HG03060 (cell line): ENCODE measurements around the gene SLC2A13.
"Not testable (repeated sequence)": the region's sequence is repeated elsewhere in the genome, so short reads cannot be mapped to it uniquely, and the experiment has no call there.

Source experiments
- ATAC-seq: cut with Tn5 transposase; IDR thresholded peaks from one replicate; pipeline ENCODE4 v1.9.1; 2021; ENCODE audit warnings: low read depth, moderate number of reproducible peaks; ENCODE audit not compliant: unreplicated experiment

Gene SLC2A13

GRCh38 chr12:40044396-40044795, 61.5 kb downstream of the SLC2A13 start:
- ATAC-seq, result no peak

- no peak for ATAC-seq
These were observed 66.3 kb downstream of the SLC2A13 start for GRCh38 chr12:40039598-40039997.

DNA sequence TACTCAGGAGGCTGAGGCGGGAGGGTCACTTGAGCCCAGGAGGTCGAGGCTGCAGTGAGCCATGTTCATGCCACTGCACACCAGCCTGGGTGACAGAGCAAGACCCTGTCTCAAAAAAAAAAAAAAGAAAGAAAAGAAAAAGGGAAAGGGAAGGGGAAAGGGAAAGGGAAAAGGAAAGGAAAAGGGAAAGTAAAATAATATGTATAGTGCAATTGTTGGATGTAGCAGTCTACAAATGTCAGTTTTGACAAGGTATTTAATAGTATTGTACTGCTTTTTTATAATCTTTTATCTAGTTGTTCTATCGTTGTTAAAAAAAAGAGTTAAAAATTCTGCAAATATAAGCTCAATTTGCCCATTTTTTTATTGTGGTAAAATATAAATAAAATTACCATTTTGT, 67.3 kb downstream of the SLC2A13 start:
- no peak for ATAC-seq

DNA sequence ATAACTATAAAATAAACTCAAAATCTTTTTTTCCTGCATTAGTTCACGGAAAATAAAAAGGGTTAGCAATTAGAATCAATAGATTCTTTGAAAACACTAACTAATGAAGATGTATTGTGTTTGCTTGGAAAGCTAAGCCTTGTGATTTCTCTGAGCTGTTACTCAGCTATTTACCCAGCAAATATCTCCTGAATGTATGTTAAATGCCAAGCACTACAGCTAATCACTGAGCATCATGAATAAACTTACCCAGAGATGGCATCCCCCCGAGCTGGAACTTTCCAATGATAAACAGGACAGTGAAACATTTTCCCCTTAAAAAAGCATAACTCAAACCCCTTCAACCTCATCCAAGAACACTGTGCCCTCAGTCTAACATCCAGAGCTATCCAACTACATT, 71.2 kb downstream of the SLC2A13 start:
- no peak for ATAC-seq

- ATAC-seq, result no peak
These were observed 71.7 kb downstream of the SLC2A13 start for GRCh38 chr12:40034156-40034555.

DNA sequence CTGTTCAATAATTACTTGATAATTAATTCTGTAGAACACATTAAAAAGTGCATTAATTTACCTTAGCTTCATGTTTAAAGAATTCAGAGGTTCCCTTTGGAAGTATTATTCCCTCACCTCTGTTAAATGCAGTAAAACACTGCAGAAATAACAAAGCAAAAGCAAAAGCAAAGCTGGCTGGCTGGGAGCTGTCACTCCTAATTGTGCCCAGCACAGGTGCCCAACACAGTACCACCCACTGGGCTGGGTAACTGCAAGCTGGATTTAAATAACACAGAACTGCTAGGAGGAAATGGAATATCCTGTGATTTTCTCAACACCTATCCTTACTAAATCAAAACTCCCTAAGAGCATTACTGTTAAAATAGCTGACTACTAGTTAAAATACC, 72.6 kb downstream of the SLC2A13 start:
- ATAC-seq, result no peak

GRCh38 chr12:40032433-40033241, 73.2 kb downstream of the SLC2A13 start:
- no peak for ATAC-seq

DNA sequence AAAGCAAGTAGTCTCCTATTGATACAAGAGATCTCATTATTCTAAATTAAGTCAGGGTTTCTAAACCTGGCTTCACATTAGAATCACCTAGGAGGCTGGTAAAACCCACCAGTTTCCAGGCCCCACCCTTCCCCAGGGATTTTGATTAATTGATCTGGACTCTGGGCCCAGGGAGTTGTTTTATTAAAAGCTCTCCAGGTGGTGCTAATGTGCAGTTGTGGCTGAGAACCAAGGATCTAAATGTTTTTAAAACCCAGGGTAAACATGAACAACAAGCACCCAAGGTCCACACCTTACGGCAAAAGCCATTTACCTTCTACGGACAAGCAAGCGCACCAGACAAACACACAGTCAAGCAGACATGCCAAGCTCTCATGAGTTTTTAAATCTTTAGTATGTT, 73.9 kb downstream of the SLC2A13 start:
- ATAC-seq, result no peak

GRCh38 chr12:40030970-40031369, 74.9 kb downstream of the SLC2A13 start:
- ATAC-seq, result not testable (repeated sequence)

DNA sequence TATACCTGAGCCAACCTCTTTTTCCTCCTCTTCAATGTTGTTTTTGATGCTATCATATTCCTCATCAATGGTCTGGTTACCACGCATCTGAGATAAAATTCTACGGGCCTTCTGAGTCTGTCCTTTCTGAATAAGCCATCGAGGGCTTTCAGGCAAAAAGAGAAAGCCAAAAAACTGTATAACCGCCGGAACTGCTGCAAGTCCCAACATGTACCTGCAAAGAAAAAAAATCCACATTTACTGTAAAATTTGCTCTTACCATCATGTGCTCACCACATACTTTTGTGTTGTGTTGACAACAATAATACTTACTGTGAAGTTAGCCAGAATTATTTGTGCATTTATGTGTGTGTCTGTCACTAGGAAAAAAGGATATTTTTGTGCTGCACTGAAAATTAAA, 77.6 kb downstream of the SLC2A13 start:
- ATAC-seq, result no peak

DNA sequence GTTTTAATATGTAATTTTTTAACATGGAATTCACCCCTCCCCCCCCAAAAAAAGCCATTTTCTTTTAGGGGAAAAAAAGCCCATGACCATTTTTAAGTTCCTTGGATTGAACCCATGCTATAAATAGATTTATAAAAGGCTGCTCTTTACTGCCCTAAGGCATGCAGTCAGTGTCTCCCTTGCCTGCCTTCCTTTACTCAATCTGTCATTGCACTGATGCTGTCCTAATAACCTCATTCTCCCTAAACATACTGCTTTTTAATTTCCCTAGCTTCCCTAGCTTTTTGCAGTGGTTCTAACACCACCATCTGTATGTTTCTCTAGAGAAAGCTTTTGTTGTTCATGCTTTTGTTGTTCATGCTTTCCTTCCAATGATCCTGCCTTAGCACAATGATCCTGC, 83.0 kb downstream of the SLC2A13 start:
- no peak for ATAC-seq

GRCh38 chr12:40020261-40020691, 85.6 kb downstream of the SLC2A13 start:
- ATAC-seq, result no peak

DNA sequence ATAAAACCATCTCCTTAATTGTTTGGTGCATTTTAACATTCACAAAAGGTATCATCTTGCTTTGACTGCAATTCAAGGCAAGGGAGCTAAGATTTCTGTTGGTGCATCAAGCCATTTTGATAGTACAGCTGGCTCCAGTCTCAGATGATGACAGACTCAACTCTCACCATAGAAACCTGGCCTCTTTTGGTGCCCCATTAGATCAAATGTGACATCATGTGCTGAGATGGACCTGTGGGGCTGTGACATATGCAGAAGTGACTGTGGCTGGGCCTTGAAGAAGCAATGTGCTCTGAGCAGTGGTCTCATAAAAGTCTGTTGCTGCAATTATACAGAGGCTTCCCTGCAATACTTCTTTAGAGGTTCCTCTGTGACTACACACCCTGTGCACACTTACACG, 88.4 kb downstream of the SLC2A13 start:
- ATAC-seq, result no peak

DNA sequence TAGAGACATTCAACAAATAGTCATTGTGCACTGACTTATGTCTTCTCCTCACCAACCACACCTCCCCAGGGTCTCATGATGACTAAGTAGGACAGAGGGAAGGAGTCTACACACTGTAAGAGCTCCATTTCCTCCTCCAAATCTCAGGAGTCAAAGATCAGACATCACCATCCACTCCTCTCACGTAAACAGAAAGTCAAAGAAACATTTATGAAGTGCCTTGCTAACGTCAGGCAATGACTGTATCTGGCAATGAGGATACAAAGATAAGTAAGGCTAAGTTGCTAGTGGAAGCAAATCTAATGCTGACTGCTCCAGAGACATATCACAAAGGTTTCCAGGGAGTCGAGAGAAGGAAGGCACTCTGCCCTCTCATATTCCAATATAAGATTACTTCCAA, 88.9 kb downstream of the SLC2A13 start:
- ATAC-seq, result no peak

DNA sequence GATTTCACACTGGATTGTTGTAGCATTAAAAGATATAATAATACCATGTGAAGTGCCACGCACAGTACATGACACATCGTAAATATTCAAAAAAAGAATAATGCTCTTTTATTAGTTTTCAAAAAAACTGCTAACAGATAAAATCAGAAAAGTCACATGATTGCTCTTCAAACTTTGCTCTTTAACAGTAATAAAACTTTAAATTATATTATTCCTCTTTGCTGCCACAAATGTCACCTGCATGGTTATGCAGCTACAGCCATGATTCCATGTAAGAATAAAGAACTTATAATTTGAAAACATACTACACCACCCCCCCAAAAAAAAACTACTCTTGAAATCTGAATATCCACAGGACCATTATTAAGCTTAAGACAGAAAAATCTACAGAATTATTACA, 90.0 kb downstream of the SLC2A13 start:
- no peak for ATAC-seq

DNA sequence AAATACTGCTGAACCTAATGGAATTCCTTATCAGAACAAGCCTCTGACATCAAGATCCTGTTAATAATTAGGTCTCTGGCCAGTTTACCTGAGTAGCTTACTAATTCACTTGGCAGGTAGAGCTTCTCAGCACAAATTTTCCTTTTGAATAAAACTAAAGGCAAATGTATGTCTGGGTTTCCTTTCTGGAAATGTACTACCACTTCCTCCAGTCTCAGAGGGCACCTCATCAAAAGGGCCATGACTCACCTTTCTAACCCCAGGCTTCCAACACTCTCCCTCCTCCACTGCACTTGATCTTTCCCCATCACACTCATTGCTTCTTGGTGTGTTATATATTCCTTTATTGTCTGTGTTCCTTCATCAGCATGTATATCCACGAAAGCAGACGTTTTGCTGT, 90.5 kb downstream of the SLC2A13 start:
- ATAC-seq, result no peak

DNA sequence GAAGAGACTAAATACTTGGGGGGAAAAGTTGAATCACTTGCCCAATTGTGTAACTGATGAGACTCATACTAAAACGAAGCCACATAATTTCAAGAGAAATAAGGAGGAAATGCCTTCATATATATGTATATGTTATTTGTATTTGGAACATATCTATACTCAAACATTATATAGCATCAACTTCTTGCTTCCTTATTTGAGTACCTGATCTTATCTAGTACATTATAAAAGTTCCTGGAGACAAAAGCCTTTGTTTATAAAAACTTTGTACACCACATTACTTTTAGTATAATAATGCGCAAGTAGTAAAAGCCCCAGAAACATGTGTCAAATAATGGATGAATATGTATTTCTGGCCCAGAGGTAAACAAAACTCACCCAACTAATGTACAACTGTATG, 92.0 kb downstream of the SLC2A13 start:
- ATAC-seq, result no peak

DNA sequence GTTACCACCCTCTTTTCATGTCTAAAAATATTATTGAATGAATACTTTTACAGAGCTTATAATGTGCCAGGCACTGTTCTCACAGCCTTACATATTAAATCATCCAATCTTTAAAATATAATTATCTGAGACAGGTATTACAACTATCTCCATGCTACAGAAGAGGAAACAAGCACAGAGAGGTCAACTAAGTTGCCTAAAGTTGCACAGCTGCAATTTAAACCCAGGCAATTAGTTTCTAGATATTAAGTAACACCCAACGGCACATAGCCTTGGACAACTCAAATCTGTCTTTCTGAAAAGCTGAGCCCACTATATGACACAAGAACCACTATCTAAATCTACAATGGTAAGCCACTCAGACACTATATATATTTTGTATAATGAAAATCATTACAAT, 92.6 kb downstream of the SLC2A13 start:
- ATAC-seq, result no peak

DNA sequence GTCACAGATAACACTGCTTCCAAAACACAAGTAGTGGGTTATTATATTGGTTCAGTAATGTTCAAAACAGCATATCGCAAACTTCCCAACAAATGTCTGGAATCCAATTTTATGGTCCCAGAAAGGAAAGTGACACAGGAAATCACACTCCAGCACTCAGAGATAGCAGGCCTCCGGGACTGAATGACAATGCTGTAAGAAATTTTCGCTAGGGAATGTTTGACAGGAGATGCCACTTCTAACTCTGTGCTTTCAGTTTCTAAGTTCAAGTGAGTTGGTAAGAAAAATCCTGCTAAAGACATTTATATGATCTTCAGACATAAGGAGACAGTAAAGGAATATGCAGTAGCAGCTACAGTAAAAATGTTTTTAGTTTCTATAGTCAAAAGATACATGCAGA, 93.2 kb downstream of the SLC2A13 start:
- ATAC-seq, result no peak

- ATAC-seq, result no peak
These were observed 94.1 kb downstream of the SLC2A13 start for GRCh38 chr12:40011775-40012129.

DNA sequence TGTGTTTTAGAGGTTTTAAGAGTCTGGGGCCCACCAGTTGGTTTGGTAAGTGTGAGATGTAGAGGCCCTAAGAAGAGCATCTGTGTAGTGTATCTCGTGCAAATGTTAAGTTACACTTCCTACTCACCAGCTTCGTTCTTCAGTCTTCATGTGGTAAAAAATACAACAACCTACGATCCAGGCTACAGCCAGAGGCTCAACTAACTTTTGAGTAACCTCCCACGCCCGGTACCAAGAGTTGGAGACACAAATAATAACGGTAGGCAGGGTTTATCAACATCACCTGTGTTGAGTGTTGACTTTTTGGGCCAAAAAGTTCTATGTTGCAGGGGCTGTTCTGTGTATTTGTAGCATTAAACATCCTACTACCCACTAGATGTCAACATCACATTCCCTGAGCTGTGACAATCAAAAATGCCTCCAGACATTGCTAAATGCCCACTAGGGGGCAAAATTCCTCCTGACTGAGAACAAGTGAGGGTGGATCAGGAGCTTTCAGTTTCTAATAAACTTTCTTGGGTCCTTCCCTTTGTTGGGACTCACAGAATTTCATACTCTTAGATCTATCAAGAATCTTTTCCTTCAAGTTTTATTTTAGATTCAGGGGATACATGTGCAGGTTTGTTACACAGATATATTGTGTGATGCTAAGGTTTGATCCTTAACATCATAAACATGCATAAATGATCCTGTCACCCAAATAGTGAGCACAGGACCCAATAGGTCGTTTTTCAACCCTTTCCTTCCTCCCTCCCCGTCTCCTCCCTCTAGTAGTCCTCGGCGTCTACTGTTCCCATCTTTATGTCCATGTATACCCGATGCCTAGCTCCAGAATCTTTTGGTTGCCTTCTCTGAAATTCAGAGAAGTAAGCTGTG, 94.7 kb downstream of the SLC2A13 start:
- ATAC-seq, result no peak
